H1 (cell line): ENCODE measurements around the gene COL4A4. TPM values are rescaled to one million over a fixed set of nuclear protein-coding genes. Genes with fewer than 3 reads are reported as not detected.

Experiments
- CTCF ChIA-PET: fragments of 300-600 bp; sonication (Branson Sonifier 250); formaldehyde crosslinking; loops from one replicate; lab custom pipeline; 2021; ENCODE audit not compliant: partially characterized antibody; lab: Charles Lee
- POLR2A ChIA-PET: fragments of 300-600 bp; sonication (Branson Sonifier 250); formaldehyde crosslinking; loops from one replicate; lab custom pipeline; 2021; ENCODE audit warnings: inconsistent platforms; ENCODE audit not compliant: partially characterized antibody; lab: Charles Lee
- DNase-seq, 2 experiments: peaks; one replicate each; pipeline versions ENCODE4 v3.0.0 to v3.0.0-alpha.2; 2010 to 2022; ENCODE audit warnings: low spot score in 2 of 2, low read depth in 1 of 2, mixed read lengths in 1 of 2
- FAIRE-seq: peaks from 2 replicates; lab custom pipeline; 2011; peaks lifted over from hg19 to GRCh38; lab: Jason Lieb, UNC
- H2AFZ ChIP-seq: 2 replicates; pipeline ENCODE4 v1.8.1; 2012; ENCODE audit warnings: low read length, inconsistent platforms
- H2AK5ac ChIP-seq: 2 replicates; pipeline ENCODE4 v1.6.1; 2013; ENCODE audit warnings: low read depth, low read length
- H2BK120ac ChIP-seq: replicated peaks from 2 replicates; pipeline ENCODE3; 2013; ENCODE audit warnings: low read depth, low read length, inconsistent platforms
- H2BK12ac ChIP-seq: 2 replicates; pipeline ENCODE4 v1.6.1; 2013; ENCODE audit warnings: low read depth, low read length
- H2BK15ac ChIP-seq: 2 replicates; pipeline ENCODE4 v1.6.1; 2013; ENCODE audit warnings: low read length
- H2BK20ac ChIP-seq: 2 replicates; pipeline ENCODE4 v1.6.1; 2013; ENCODE audit warnings: low read length
- H2BK5ac ChIP-seq: 2 replicates; pipeline ENCODE4 v1.6.1; 2013; ENCODE audit warnings: low read depth, low read length
- H3K14ac ChIP-seq: 2 replicates; pipeline ENCODE4 v1.6.1; 2013; ENCODE audit warnings: inconsistent platforms; ENCODE audit not compliant: insufficient read length
- H3K18ac ChIP-seq: 2 replicates; pipeline ENCODE4 v1.6.1; 2013; ENCODE audit warnings: low read length; ENCODE audit errors: extremely low read depth
- H3K23ac ChIP-seq: 2 replicates; pipeline ENCODE4 v1.6.1; 2013; ENCODE audit warnings: inconsistent platforms; ENCODE audit not compliant: insufficient read length
- H3K23me2 ChIP-seq: 2 replicates; pipeline ENCODE4 v1.6.1; 2013; ENCODE audit warnings: low read depth, low read length
- H3K27ac ChIP-seq: 2 replicates; pipeline ENCODE4 v1.6.1; 2011; ENCODE audit warnings: low read depth, low read length, inconsistent platforms
- H3K27me3 ChIP-seq, 4 experiments: replicated peaks in 1 of 4; 1 replicate in 1 of 4; 2 replicates in 3 of 4; pipeline versions ENCODE4 v1.6.1 to v1.8.1; 2011 to 2013; ENCODE audit warnings: low read length in 3 of 4, mild to moderate bottlenecking in 3 of 4, inconsistent platforms in 2 of 4, mixed read lengths in 2 of 4, moderate library complexity in 1 of 4; ENCODE audit not compliant: control insufficient read depth in 3 of 4, insufficient read depth in 3 of 4; ENCODE audit errors: extremely low read depth in 1 of 4
- H3K36me3 ChIP-seq, 4 experiments: 2 replicates each; pipeline versions ENCODE4 v1.6.1 to v1.8.1; 2011 to 2013; ENCODE audit warnings: mild to moderate bottlenecking in 4 of 4, low read length in 3 of 4, moderate library complexity in 2 of 4, control low read depth in 1 of 4, inconsistent platforms in 1 of 4; ENCODE audit not compliant: insufficient read depth in 4 of 4, control insufficient read depth in 2 of 4
- H3K4ac ChIP-seq: replicated peaks from 2 replicates; pipeline ENCODE3; 2013; ENCODE audit warnings: low read length, low read depth, mixed read lengths, inconsistent platforms; ENCODE audit not compliant: insufficient read length
- H3K4me1 ChIP-seq, 4 experiments: replicated peaks in 1 of 4; 1 replicate in 1 of 4; 2 replicates in 3 of 4; pipeline versions ENCODE4 v1.6.1 to v1.8.1; 2011 to 2013; ENCODE audit warnings: low read length in 3 of 4, inconsistent platforms in 2 of 4, mixed read lengths in 1 of 4; ENCODE audit not compliant: insufficient read depth in 4 of 4, control insufficient read depth in 3 of 4
- H3K4me2 ChIP-seq, 2 experiments: 2 replicates each; pipeline versions ENCODE4 v1.6.1 to v1.8.1; 2011 to 2013; ENCODE audit warnings: low read depth in 2 of 2, low read length in 2 of 2, control low read depth in 1 of 2, inconsistent platforms in 1 of 2, mild to moderate bottlenecking in 1 of 2; ENCODE audit not compliant: insufficient read depth in 1 of 2
- H3K4me3 ChIP-seq, 4 experiments: fragments of 200-600, 300-600 bp in 1 of 4; sonication (generic), shearing (Covaris generic), sonication (Bioruptor Twin) in 1 of 4; 2 replicates each; pipeline versions ENCODE4 v1.5.1 to v1.8.1; 2011 to 2016; ENCODE audit warnings: low read length in 4 of 4, low read depth in 3 of 4, control low read depth in 2 of 4, inconsistent platforms in 2 of 4, mild to moderate bottlenecking in 2 of 4, mixed read lengths in 1 of 4, moderate library complexity in 1 of 4; ENCODE audit not compliant: insufficient read depth in 2 of 4; ENCODE audit errors: extremely low read depth in 1 of 4
- H3K56ac ChIP-seq: replicated peaks from 2 replicates; pipeline ENCODE3; 2013; ENCODE audit warnings: low read depth, mild to moderate bottlenecking, mixed read lengths, low read length, inconsistent platforms; ENCODE audit not compliant: insufficient read length
- H3K79me1 ChIP-seq: 2 replicates; pipeline ENCODE4 v1.6.1; 2013; ENCODE audit warnings: low read depth, low read length, control low read depth
- H3K79me2 ChIP-seq, 2 experiments: 2 replicates each; pipeline versions ENCODE4 v1.6.1 to v1.8.1; 2012 to 2013; ENCODE audit warnings: low read length in 2 of 2, mild to moderate bottlenecking in 2 of 2, inconsistent platforms in 1 of 2; ENCODE audit not compliant: insufficient read depth in 2 of 2, control insufficient read depth in 1 of 2
- H3K9ac ChIP-seq, 4 experiments: replicated peaks in 1 of 4; 1 replicate in 1 of 4; 2 replicates in 3 of 4; pipeline versions ENCODE4 v1.6.1 to v1.8.1; 2011 to 2013; ENCODE audit warnings: low read depth in 3 of 4, low read length in 3 of 4, control low read depth in 2 of 4, mild to moderate bottlenecking in 2 of 4, moderate library complexity in 2 of 4, inconsistent platforms in 1 of 4; ENCODE audit errors: extremely low read depth in 1 of 4
- H3K9me3 ChIP-seq, 2 experiments: 2 replicates each; pipeline versions ENCODE4 v1.6.1 to v1.8.1; 2012 to 2013; ENCODE audit warnings: mild to moderate bottlenecking in 2 of 2, moderate library complexity in 2 of 2, control low read depth in 1 of 2, inconsistent platforms in 1 of 2, low read depth in 1 of 2, low read length in 1 of 2, mixed read lengths in 1 of 2; ENCODE audit not compliant: insufficient read depth in 2 of 2
- H4K20me1 ChIP-seq, 2 experiments: replicated peaks in 1 of 2; 2 replicates each; pipeline versions ENCODE3 to v1.8.1; 2011 to 2013; ENCODE audit warnings: inconsistent platforms in 2 of 2, low read length in 2 of 2, mild to moderate bottlenecking in 1 of 2; ENCODE audit not compliant: insufficient read depth in 2 of 2, control insufficient read depth in 1 of 2
- H4K5ac ChIP-seq: 2 replicates; pipeline ENCODE4 v1.6.1; 2013; ENCODE audit warnings: low read length, low read depth, mixed read lengths, inconsistent platforms; ENCODE audit not compliant: insufficient read length
- H4K8ac ChIP-seq: 2 replicates; pipeline ENCODE4 v1.8.0; 2013; ENCODE audit warnings: mild to moderate bottlenecking, moderate library complexity, low read length, inconsistent platforms; ENCODE audit not compliant: insufficient read depth; ENCODE audit errors: extremely low read depth
- H4K91ac ChIP-seq: replicated peaks from 2 replicates; pipeline ENCODE3; 2013; ENCODE audit warnings: low read length, mixed read lengths, inconsistent platforms; ENCODE audit not compliant: insufficient read length
- BRCA1 ChIP-seq: IDR thresholded peaks from 2 replicates; pipeline ENCODE4 v1.6.1; 2012; ENCODE audit warnings: low read depth, low read length, improper control_type of control experiment
- CBX8 ChIP-seq: fragments of 300-800, 300-1000 bp; sonication (generic); IDR thresholded peaks from 2 replicates; pipeline ENCODE4 v1.7.1; 2016; ENCODE audit warnings: low read depth, low read length, borderline replicate concordance
- CTBP2 ChIP-seq: IDR thresholded peaks from 2 replicates; pipeline ENCODE4 v1.7.0; 2011; ENCODE audit warnings: borderline replicate concordance, mild to moderate bottlenecking, moderate library complexity, mixed read lengths, low read length; ENCODE audit not compliant: insufficient read depth, insufficient read length
- CTCF ChIP-seq, 3 experiments: IDR thresholded peaks; 1 replicate in 2 of 3; 2 replicates in 1 of 3; pipeline versions ENCODE4 v1.5.1 to v1.6.1; 2011; ENCODE audit warnings: low read length in 3 of 3, mild to moderate bottlenecking in 3 of 3, inconsistent platforms in 2 of 3, low read depth in 1 of 3, moderate library complexity in 1 of 3; ENCODE audit not compliant: insufficient read depth in 1 of 3; ENCODE audit errors: control extremely low read depth in 1 of 3
- JUND ChIP-seq: IDR thresholded peaks from 2 replicates; pipeline ENCODE4 v1.6.1; 2011; ENCODE audit warnings: mild to moderate bottlenecking, improper control_type of control experiment, low read length
- SIN3A ChIP-seq, 2 experiments: IDR thresholded peaks in 1 of 2; conservative IDR thresholded peaks in 1 of 2; 2 replicates each; pipeline ENCODE4 v1.6.1; 2011 to 2012; ENCODE audit warnings: low read length in 2 of 2, improper control_type of control experiment in 1 of 2, low read depth in 1 of 2, mild to moderate bottlenecking in 1 of 2
- ZNF274 ChIP-seq: IDR thresholded peaks from 2 replicates; pipeline ENCODE4 v1.7.0; 2012; ENCODE audit warnings: low read length, borderline replicate concordance; ENCODE audit errors: extremely low read depth
- WGBS, 2 experiments: shearing (Covaris generic) in 1 of 2; methylation state at CpG; one replicate each; pipeline versions ENCODE4 v1.1.6 to v1.1.7; 2013 to 2015; ENCODE audit warnings: low lambda C conversion rate in 2 of 2, mixed read lengths in 2 of 2, inconsistent platforms in 1 of 2, low coverage in 1 of 2, missing lambda C conversion rate in 1 of 2; ENCODE audit not compliant: insufficient replicate concordance in 2 of 2, insufficient coverage in 1 of 2, insufficient read length in 1 of 2; ENCODE audit errors: extremely low coverage in 1 of 2, missing lambda C conversion rate in 1 of 2; 5-methylcytosine and 5-hydroxymethylcytosine counted together
- polyA plus RNA-seq, 7 experiments: library from polyadenylated mRNA; depleted of rRNA in 3 of 7; stranded (reverse) in 5 of 7; unstranded in 2 of 7; fragments of >200 nt in 5 of 7; fragments of 200-250 nt in 2 of 7; gene quantifications; 1 replicate in 5 of 7; 2 replicates in 1 of 7; 4 replicates in 1 of 7; pipeline versions ENCODE4 v1.2.1 to v1.2.3, GENCODE V29; 2011 to 2013; ENCODE audit warnings: missing spikeins in 2 of 7, mixed read lengths in 2 of 7
- total RNA-seq: library from RNA; stranded (reverse); fragmentation: NEBNext Ultra II Directional; extraction: Animal tissue kit (Norgen Biotek cat#: 25700); gene quantifications from 2 replicates; pipeline ENCODE4 v1.2.1, GENCODE V29; 2021

Gene COL4A4
- total and polyA plus RNA-seq, 2 of the 8 experiments (the other 6 are each of a cell fraction or from before 2014, with no cell fraction given): 0.33 to 1.7 TPM

- no peak overlapping the region for H4K5ac ChIP-seq
- H3K36me3 ChIP-seq: no peaks in the 10 kb centered on the region
- H3K14ac ChIP-seq: no peak overlapping the region
- no peaks in the 10 kb centered on the region for H3K4me1 ChIP-seq
- ChIA-PET CTCF (interaction anchor here (0.7 to 1.7 kb wide), 2 partner anchors 152 to 1391 kb away, joined by 3 to 4 read pairs; no protein-coding TSS in a partner anchor), POLR2A (no interaction called here)
- FAIRE-seq (no peak), DNase-seq (no peak)
- H3K23me2 ChIP-seq: no peaks in the 10 kb centered on the region
- H3K56ac ChIP-seq: no peak overlapping the region
- no peak overlapping the region for H2BK15ac ChIP-seq
- no peak overlapping the region for H4K8ac ChIP-seq
- no peak overlapping the region for H2BK20ac ChIP-seq
- no peak overlapping the region for H3K18ac ChIP-seq
- no peaks in the 10 kb centered on the region for H3K9me3 ChIP-seq
- TF ChIP-seq JUND: no peak
- TF ChIP-seq CTCF (IDR thresholded peaks at IDR 0.05; ENCODE audit: control extremely low read depth in 1 of 3, insufficient read depth in 1 of 3, low read depth in 1 of 3, low read length in 3 of 3): no peak
- no peak for TF ChIP-seq BRCA1
- TF ChIP-seq ZNF274: no peak
- TF ChIP-seq SIN3A (conservative IDR thresholded peaks at IDR 0.05 in 1 of 2, IDR thresholded peaks at IDR 0.05 in 1 of 2; ENCODE audit: low read depth in 1 of 2, low read length in 2 of 2): no peak
- TF ChIP-seq CTBP2: no peak
- TF ChIP-seq CBX8: no peak
- H3K4me2 ChIP-seq: no peak overlapping the region
- no peak overlapping the region for H3K9ac ChIP-seq
- H2AK5ac ChIP-seq: no peak overlapping the region
- no peak overlapping the region for H2BK120ac ChIP-seq
- no peak overlapping the region for H3K23ac ChIP-seq
- H4K91ac ChIP-seq: no peak overlapping the region
- no peak overlapping the region for H2AFZ ChIP-seq
- H3K79me2 ChIP-seq: no peaks in the 10 kb centered on the region
- H3K27me3 ChIP-seq: no peaks in the 10 kb centered on the region
- no peaks in the 10 kb centered on the region for H4K20me1 ChIP-seq
- no peak overlapping the region for H3K4me3 ChIP-seq
- H3K79me1 ChIP-seq: no peaks in the 10 kb centered on the region
- H2BK12ac ChIP-seq: no peak overlapping the region
- H3K4ac ChIP-seq: no peak overlapping the region
- 87% methylated on average over 6 of the region's 6 CpGs; no CpG with 5 or more reads in 1 of the 2 experiments for WGBS, 2 experiments
- H2BK5ac ChIP-seq: no peak overlapping the region
- H3K27ac ChIP-seq: no peak overlapping the region
Observed at GRCh38 chr2:226969417-226970080, 194.5 kb downstream of the COL4A4 start.
